H9 (cell line): ENCODE results near the gene HMBS. TPM values are rescaled to one million over a fixed set of nuclear protein-coding genes. Genes with fewer than 3 reads are reported as not detected.

ENCODE experiments used
- DNase-seq: peaks from one replicate; pipeline ENCODE4 v3.0.0-alpha.2; 2017
- H2AFZ ChIP-seq: one replicate; pipeline ENCODE4 v1.6.1; 2013; ENCODE audit warnings: mild to moderate bottlenecking, low read length, control low read depth, moderate library complexity
- H2AK5ac ChIP-seq: 2 replicates; pipeline ENCODE4 v1.6.1; 2013; ENCODE audit warnings: low read length, control low read depth, mixed read lengths; ENCODE audit not compliant: insufficient read length
- H2BK120ac ChIP-seq: one replicate; pipeline ENCODE4 v1.6.1; 2013; ENCODE audit warnings: low read depth, mild to moderate bottlenecking, low read length, control low read depth, inconsistent platforms; ENCODE audit not compliant: poor library complexity, severe bottlenecking
- H2BK12ac ChIP-seq: 2 replicates; pipeline ENCODE4 v1.6.1; 2013; ENCODE audit warnings: low read length, control low read depth, mixed read lengths, low read depth; ENCODE audit not compliant: insufficient read length
- H2BK15ac ChIP-seq: 2 replicates; pipeline ENCODE4 v1.6.1; 2013; ENCODE audit warnings: low read depth, low read length, control low read depth
- H2BK20ac ChIP-seq: one replicate; pipeline ENCODE4 v1.6.1; 2013; ENCODE audit warnings: low read depth, mild to moderate bottlenecking, low read length, control low read depth, inconsistent platforms; ENCODE audit not compliant: poor library complexity, severe bottlenecking
- H2BK5ac ChIP-seq: 2 replicates; pipeline ENCODE4 v1.6.1; 2013; ENCODE audit warnings: low read length, control low read depth, mixed read lengths; ENCODE audit not compliant: insufficient read length
- H3K14ac ChIP-seq: 2 replicates; pipeline ENCODE4 v1.6.1; 2013; ENCODE audit warnings: low read length, control low read depth; ENCODE audit not compliant: insufficient read depth
- H3K18ac ChIP-seq: 2 replicates; pipeline ENCODE4 v1.6.1; 2013; ENCODE audit warnings: low read depth, mild to moderate bottlenecking, mixed read lengths, low read length, control low read depth; ENCODE audit not compliant: insufficient read length
- H3K23ac ChIP-seq: 2 replicates; pipeline ENCODE4 v1.6.1; 2013; ENCODE audit warnings: low read length, control low read depth, mixed read lengths, low read depth; ENCODE audit not compliant: insufficient read length
- H3K23me2 ChIP-seq: 2 replicates; pipeline ENCODE4 v1.6.1; 2013; ENCODE audit warnings: low read depth, mild to moderate bottlenecking, mixed read lengths, low read length, control low read depth; ENCODE audit not compliant: insufficient read length, poor library complexity, severe bottlenecking
- H3K27ac ChIP-seq: 2 replicates; pipeline ENCODE4 v1.5.1; 2013; ENCODE audit warnings: low read length, control low read depth, mixed read lengths, low read depth; ENCODE audit not compliant: insufficient read length
- H3K27me3 ChIP-seq: 2 replicates; pipeline ENCODE4 v1.6.1; 2013; ENCODE audit warnings: low read length, control low read depth, inconsistent platforms; ENCODE audit not compliant: insufficient read depth
- H3K4ac ChIP-seq: 2 replicates; pipeline ENCODE4 v1.6.1; 2013; ENCODE audit warnings: low read depth, mild to moderate bottlenecking, control low read depth, inconsistent platforms, low read length, moderate library complexity
- H3K4me1 ChIP-seq: 2 replicates; pipeline ENCODE4 v1.6.1; 2013; ENCODE audit warnings: low read length, control low read depth, inconsistent platforms; ENCODE audit not compliant: insufficient read depth
- H3K4me2 ChIP-seq: 2 replicates; pipeline ENCODE4 v1.6.1; 2013; ENCODE audit warnings: low read length, control low read depth, mixed read lengths; ENCODE audit not compliant: insufficient read length, insufficient read depth
- H3K56ac ChIP-seq: 2 replicates; pipeline ENCODE4 v1.6.1; 2013; ENCODE audit warnings: low read depth, mild to moderate bottlenecking, mixed read lengths, low read length, control low read depth; ENCODE audit not compliant: insufficient read length
- H3K79me1 ChIP-seq: 2 replicates; pipeline ENCODE4 v1.6.1; 2013; ENCODE audit warnings: low read depth, mild to moderate bottlenecking, moderate library complexity, low read length, control low read depth, inconsistent platforms; ENCODE audit not compliant: insufficient read depth, poor library complexity, severe bottlenecking
- H3K79me2 ChIP-seq: 2 replicates; pipeline ENCODE4 v1.6.1; 2013; ENCODE audit warnings: low read length, control low read depth, inconsistent platforms; ENCODE audit not compliant: insufficient read depth
- H3K9ac ChIP-seq: 2 replicates; pipeline ENCODE4 v1.6.1; 2013; ENCODE audit warnings: low read length, control low read depth, mixed read lengths; ENCODE audit not compliant: insufficient read length; ENCODE audit errors: extremely low read depth
- H3K9me3 ChIP-seq: one replicate; pipeline ENCODE4 v1.6.1; 2013; ENCODE audit warnings: low read depth, low read length, inconsistent platforms; ENCODE audit not compliant: control insufficient read depth
- H3T11ph ChIP-seq: one replicate; pipeline ENCODE4 v1.6.1; 2013; ENCODE audit warnings: mild to moderate bottlenecking, low read length, control low read depth, inconsistent platforms
- H4K20me1 ChIP-seq: one replicate; pipeline ENCODE4 v1.6.1; 2013; ENCODE audit not compliant: control insufficient read depth, insufficient read length, insufficient read depth
- H4K5ac ChIP-seq: 2 replicates; pipeline ENCODE4 v1.6.1; 2013; ENCODE audit warnings: low read depth, mild to moderate bottlenecking, mixed read lengths, low read length, control low read depth; ENCODE audit not compliant: insufficient read length
- H4K8ac ChIP-seq: replicated peaks from 2 replicates; pipeline ENCODE4 v1.6.1; 2013; ENCODE audit warnings: low read length, control low read depth, mixed read lengths, low read depth; ENCODE audit not compliant: insufficient read length
- H4K91ac ChIP-seq: 2 replicates; pipeline ENCODE4 v1.6.1; 2013; ENCODE audit warnings: low read depth, mild to moderate bottlenecking, moderate library complexity, mixed read lengths, low read length, control low read depth; ENCODE audit not compliant: insufficient read length
- H3K27ac Mint-ChIP-seq, 3 experiments: 2 replicates in 2 of 3; 3 replicates in 1 of 3; pipeline ENCODE4 v1.8.0; 2020 to 2021; ENCODE audit warnings: mixed read lengths in 3 of 3, mild to moderate bottlenecking in 1 of 3, moderate library complexity in 1 of 3
- H3K27me3 Mint-ChIP-seq: 2 replicates; pipeline ENCODE4 v1.8.0; 2021; ENCODE audit warnings: low read depth, mild to moderate bottlenecking, moderate library complexity, mixed read lengths
- H3K36me3 Mint-ChIP-seq, 3 experiments: 2 replicates in 2 of 3; 3 replicates in 1 of 3; pipeline ENCODE4 v1.8.0; 2020 to 2021; ENCODE audit warnings: low read depth in 3 of 3, mixed read lengths in 3 of 3; ENCODE audit not compliant: insufficient read depth in 1 of 3
- H3K4me1 Mint-ChIP-seq, 2 experiments: 2 replicates each; pipeline ENCODE4 v1.8.0; 2020; ENCODE audit warnings: mixed read lengths in 2 of 2
- H3K4me3 Mint-ChIP-seq, 2 experiments: 2 replicates in 1 of 2; 3 replicates in 1 of 2; pipeline ENCODE4 v1.8.0; 2020 to 2021; ENCODE audit warnings: mild to moderate bottlenecking in 2 of 2, mixed read lengths in 2 of 2, moderate library complexity in 1 of 2
- H3K9me3 Mint-ChIP-seq, 2 experiments: 2 replicates in 1 of 2; 3 replicates in 1 of 2; pipeline ENCODE4 v1.8.0; 2020; ENCODE audit warnings: mild to moderate bottlenecking in 2 of 2, mixed read lengths in 2 of 2, moderate library complexity in 1 of 2
- CTCF ChIP-seq: fragments of 200-600 bp; sonication (generic); conservative IDR thresholded peaks from 3 replicates; pipeline ENCODE4 v1.8.0; 2021; ENCODE audit warnings: antibody characterized with exemption, mild to moderate bottlenecking
- WGBS: extraction: QIAGEN DNeasy Blood & Tissue Kit; methylation state at CpG from one replicate; pipeline ENCODE4 v1.1.7; 2013; ENCODE audit warnings: missing lambda C conversion rate, low lambda C conversion rate, mixed read lengths; ENCODE audit not compliant: insufficient read length; ENCODE audit errors: extremely low coverage; 5-methylcytosine and 5-hydroxymethylcytosine counted together
- total RNA-seq: library from RNA; stranded (reverse); gene quantifications from 2 replicates; pipeline ENCODE4 v1.2.1, GENCODE V29; 2021

The HMBS gene
- total RNA-seq, 1 experiment from 2014 or later, result 57.7 TPM

- Histone ChIP-seq H3K23me2 (peaks cover 9% of the 10 kb centered on the region), H2AFZ (no peak within 1 kb of the TSS), H2BK120ac (no peak within 1 kb of the TSS), H3K4me2 (peak within 1 kb of the TSS; percentile 74), H3K56ac (no peak within 1 kb of the TSS), H3K14ac (no peak within 1 kb of the TSS; the same call in 1 of the 2 replicates), H2AK5ac (no peak within 1 kb of the TSS), H3K9ac (peak within 1 kb of the TSS; percentile 71), H3K4me1 (peaks cover 4% of the 10 kb centered on the region; the same call in 1 of the 2 replicates), H4K20me1 (no peaks in the 10 kb centered on the region), H3K27ac (no peak within 1 kb of the TSS), H3T11ph (no peak within 1 kb of the TSS), H2BK5ac (no peak within 1 kb of the TSS), H3K79me2 (peaks cover 8% of the 10 kb centered on the region), H3K79me1 (peaks cover 6% of the 10 kb centered on the region), H3K27me3 (no peaks in the 10 kb centered on the region), H4K91ac (no peak within 1 kb of the TSS), H3K18ac (no peak within 1 kb of the TSS), H3K9me3 (no peaks in the 10 kb centered on the region), H3K4ac (no peak within 1 kb of the TSS), H2BK20ac (no peak within 1 kb of the TSS), H2BK15ac (no peak within 1 kb of the TSS), H3K23ac (no peak within 1 kb of the TSS), H4K8ac (no peak within 1 kb of the TSS), H2BK12ac (no peak within 1 kb of the TSS), H4K5ac (no peak within 1 kb of the TSS)
- Mint-ChIP-seq H3K36me3 (peaks cover 0 to 18% (median 17%) of the 10 kb centered on the region in 3 experiments; a peak in 6 of 7 replicates), H3K4me3 (peak within 1 kb of the TSS; percentile 93 to 94), H3K4me1 (peaks cover 18 to 20% of the 10 kb centered on the region in 2 experiments), H3K27me3 (no peaks in the 10 kb centered on the region; the same call in 1 of the 2 replicates), H3K9me3 (no peaks in the 10 kb centered on the region; a peak in 1 of 5 replicates), H3K27ac (peak within 1 kb of the TSS; percentile 44 to 95 (median 52); a peak in 6 of 7 replicates)
- DNase-seq, result peak; percentile 100
- TF ChIP-seq CTCF, result no peak
- no CpG with 5 or more reads among the region's 54 CpGs for WGBS
Measured at GRCh38 chr11:119121008-119121810, 36.5 kb downstream of the HMBS start, which contains the start of gene HINFP. TSS of gene HINFP (plus strand) at chr11:119121580. CDS start at chr11:119126945, 5,365 bp downstream.
